CD4-positive, alpha-beta T cell (primary cell): ENCODE data around the gene UNC13C. TPM values are rescaled to one million over a fixed set of nuclear protein-coding genes. Genes with fewer than 3 reads are reported as not detected.

Experiments
- ATAC-seq: fragments of 200-7000 bp; cut with Tn5 transposase; one replicate; pipeline ENCODE4 v1.10.0; 2022; ENCODE audit warnings: mild to moderate bottlenecking; ENCODE audit not compliant: poor library complexity
- CTCF ChIA-PET: fragments of 350-600 bp; sonication (Branson Sonifier 250); formaldehyde crosslinking; loops from one replicate; lab custom pipeline; 2021; ENCODE audit warnings: antibody characterized with exemption, inconsistent platforms; lab: Charles Lee
- POLR2A ChIA-PET: fragments of 350-600 bp; sonication (Branson Sonifier 250); formaldehyde crosslinking; loops from one replicate; lab custom pipeline; 2021; ENCODE audit warnings: antibody characterized with exemption, inconsistent platforms; lab: Charles Lee
- DNase-seq, 14 experiments: peaks; one replicate each; pipeline ENCODE4 v3.0.0-alpha.2; 2013 to 2020; ENCODE audit warnings: mixed read lengths in 2 of 14
- H3K27ac ChIP-seq, 2 donors: one replicate each; pipeline versions ENCODE4 v1.5.1 to v1.7.0; 2013; ENCODE audit warnings: low read length in 2 of 2, low read depth in 1 of 2, mild to moderate bottlenecking in 1 of 2
- H3K27me3 ChIP-seq, 2 experiments: 1 replicate in 1 of 2; 2 replicates in 1 of 2; pipeline versions ENCODE4 v1.6.1 to v1.7.0; 2013; ENCODE audit warnings: low read length in 2 of 2, control low read depth in 1 of 2, mild to moderate bottlenecking in 1 of 2, moderate library complexity in 1 of 2; ENCODE audit not compliant: insufficient read depth in 2 of 2, control insufficient read depth in 1 of 2
- H3K36me3 ChIP-seq: one replicate; pipeline ENCODE4 v1.6.1; 2013; ENCODE audit warnings: low read length, control low read depth; ENCODE audit not compliant: insufficient read depth
- H3K4me1 ChIP-seq: one replicate; pipeline ENCODE4 v1.6.1; 2013; ENCODE audit warnings: low read length, control low read depth; ENCODE audit not compliant: insufficient read depth
- H3K4me3 ChIP-seq: one replicate; pipeline ENCODE4 v1.5.1; 2013; ENCODE audit warnings: mild to moderate bottlenecking, low read length, moderate library complexity
- H3K9me3 ChIP-seq, 2 experiments: 1 replicate in 1 of 2; 2 replicates in 1 of 2; pipeline versions ENCODE4 v1.6.1 to v1.7.0; 2013; ENCODE audit warnings: low read length in 2 of 2, mild to moderate bottlenecking in 2 of 2, control low read depth in 1 of 2, moderate library complexity in 1 of 2; ENCODE audit not compliant: control insufficient read depth in 1 of 2, insufficient read depth in 1 of 2
- H3K27ac Mint-ChIP-seq: one replicate; pipeline ENCODE4 v1.8.0; 2020; ENCODE audit warnings: mixed read lengths
- H3K27me3 Mint-ChIP-seq: one replicate; pipeline ENCODE4 v1.8.0; 2021; ENCODE audit warnings: mixed read lengths
- H3K36me3 Mint-ChIP-seq: one replicate; pipeline ENCODE4 v1.8.0; 2021; ENCODE audit warnings: low read depth, mixed read lengths
- H3K4me1 Mint-ChIP-seq: one replicate; pipeline ENCODE4 v1.8.0; 2021; ENCODE audit warnings: low read depth, mixed read lengths
- H3K4me3 Mint-ChIP-seq: one replicate; pipeline ENCODE4 v1.8.0; 2020; ENCODE audit warnings: mild to moderate bottlenecking, mixed read lengths
- H3K9me3 Mint-ChIP-seq: one replicate; pipeline ENCODE4 v1.8.0; 2020; ENCODE audit warnings: mixed read lengths
- intact Hi-C, 2 experiments: fragments of 100-400 bp; cut with DNase I in 1 of 2; cut with micrococcal nuclease in 1 of 2; formaldehyde crosslinking; loops; one replicate each; pipeline versions ENCODE4 v1.15.1 to v1.9.0; 2023 to 2025; cut with DNase I, micrococcal nuclease
- total RNA-seq, 174 experiments: library from RNA in 2 of 174; stranded (reverse) in 2 of 174; gene quantifications; one replicate each; pipeline ENCODE4 v1.2.3 and lab custom pipeline; 2021 to 2026
- TF ChIP-seq, protein P1 (sequence below): fragments of 200-600 bp; IDR thresholded peaks from one replicate; pipeline ENCODE4 v1.8.0; 2022; ENCODE audit warnings: antibody characterized with exemption, mild to moderate bottlenecking

The UNC13C gene
- total RNA-seq, 2 experiments from 2014 or later: not detected

DNA sequence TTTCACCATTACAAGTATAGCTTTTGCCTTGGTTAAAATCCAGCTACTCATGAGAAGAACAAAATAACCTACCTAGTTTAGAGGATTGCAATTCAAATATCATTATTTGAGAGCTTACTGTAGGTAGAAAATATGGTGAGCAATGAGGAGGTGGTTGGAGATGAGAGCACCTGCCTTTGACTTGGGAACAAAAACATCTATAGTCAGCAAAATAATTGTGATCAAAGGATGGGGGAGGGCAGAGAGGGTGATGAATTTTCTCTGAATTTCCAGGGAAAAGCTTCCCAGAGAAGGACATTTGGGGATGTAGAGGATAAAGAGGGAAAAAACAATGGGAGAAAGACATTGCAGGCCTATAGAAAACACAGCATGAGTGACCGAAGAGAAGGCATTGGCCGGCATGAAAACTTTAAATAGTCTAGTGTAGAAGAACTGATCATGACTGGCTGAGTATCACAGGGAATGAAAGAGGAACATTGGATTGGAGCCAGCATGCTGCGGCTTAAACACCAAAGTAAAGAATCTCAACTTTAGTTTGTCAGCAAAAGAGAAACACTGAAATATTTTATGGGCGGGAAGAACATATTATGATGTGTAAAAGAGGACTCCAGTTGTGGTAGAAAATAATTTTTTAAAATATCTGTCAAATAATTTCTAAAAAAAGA is 581.3 kb downstream of the UNC13C start:
- H3K4me3 Mint-ChIP-seq: no peak overlapping the region

DNA sequence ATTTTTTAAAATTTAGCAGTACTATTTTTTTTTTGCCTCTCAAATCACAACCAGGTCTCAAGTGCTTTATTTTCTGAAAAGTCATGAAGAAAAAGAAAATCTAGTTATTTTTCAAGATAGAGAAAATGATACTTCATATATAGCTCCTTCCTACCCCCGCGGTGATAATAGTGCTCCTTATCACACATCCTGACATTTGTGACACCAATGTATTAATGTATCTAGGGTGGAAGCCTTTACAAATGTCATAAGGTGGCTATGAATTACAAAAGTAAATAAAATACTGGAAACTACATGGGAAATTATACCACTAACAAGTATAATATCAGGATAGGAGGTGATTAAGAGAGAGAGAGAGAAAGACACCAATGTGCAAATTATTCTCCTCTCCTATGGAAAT is 582.2 kb downstream of the UNC13C start:
- DNase-seq (no peak), ATAC-seq (no peak)
- POLR2A ChIA-PET: no interaction called here
- Mint-ChIP-seq H3K36me3 (no peaks in the 10 kb centered on the region), H3K27me3 (no peaks in the 10 kb centered on the region), H3K4me1 (no peaks in the 10 kb centered on the region), H3K4me3 (no peak overlapping the region), H3K27ac (no peak overlapping the region), H3K9me3 (peaks cover 4% of the 10 kb centered on the region)
- TF ChIP-seq, protein P1, sequence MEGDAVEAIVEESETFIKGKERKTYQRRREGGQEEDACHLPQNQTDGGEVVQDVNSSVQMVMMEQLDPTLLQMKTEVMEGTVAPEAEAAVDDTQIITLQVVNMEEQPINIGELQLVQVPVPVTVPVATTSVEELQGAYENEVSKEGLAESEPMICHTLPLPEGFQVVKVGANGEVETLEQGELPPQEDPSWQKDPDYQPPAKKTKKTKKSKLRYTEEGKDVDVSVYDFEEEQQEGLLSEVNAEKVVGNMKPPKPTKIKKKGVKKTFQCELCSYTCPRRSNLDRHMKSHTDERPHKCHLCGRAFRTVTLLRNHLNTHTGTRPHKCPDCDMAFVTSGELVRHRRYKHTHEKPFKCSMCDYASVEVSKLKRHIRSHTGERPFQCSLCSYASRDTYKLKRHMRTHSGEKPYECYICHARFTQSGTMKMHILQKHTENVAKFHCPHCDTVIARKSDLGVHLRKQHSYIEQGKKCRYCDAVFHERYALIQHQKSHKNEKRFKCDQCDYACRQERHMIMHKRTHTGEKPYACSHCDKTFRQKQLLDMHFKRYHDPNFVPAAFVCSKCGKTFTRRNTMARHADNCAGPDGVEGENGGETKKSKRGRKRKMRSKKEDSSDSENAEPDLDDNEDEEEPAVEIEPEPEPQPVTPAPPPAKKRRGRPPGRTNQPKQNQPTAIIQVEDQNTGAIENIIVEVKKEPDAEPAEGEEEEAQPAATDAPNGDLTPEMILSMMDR: no peak
- no peak overlapping the region for H3K4me3 ChIP-seq
- H3K27me3 ChIP-seq: no peaks in the 10 kb centered on the region
- H3K36me3 ChIP-seq: no peaks in the 10 kb centered on the region
- CTCF ChIA-PET: no interaction called here
- no peaks in the 10 kb centered on the region for H3K4me1 ChIP-seq
- H3K27ac ChIP-seq: no peak overlapping the region
- H3K9me3 ChIP-seq: no peaks in the 10 kb centered on the region
- intact Hi-C loops: no loop called here

More for the DNA sequence above, 581.3 kb downstream of the UNC13C start:
- Histone ChIP-seq H3K4me3 (no peak overlapping the region), H3K27me3 (no peaks in the 10 kb centered on the region), H3K4me1 (no peaks in the 10 kb centered on the region), H3K27ac (no peak overlapping the region), H3K9me3 (no peaks in the 10 kb centered on the region), H3K36me3 (no peaks in the 10 kb centered on the region)
- H3K27ac Mint-ChIP-seq: no peak overlapping the region
- no peaks in the 10 kb centered on the region for H3K27me3 Mint-ChIP-seq
- POLR2A ChIA-PET: interaction anchor here (0.6 kb wide), 1 partner anchor 71 kb away, joined by 3 read pairs; no protein-coding TSS in a partner anchor
- DNase-seq (no peak), ATAC-seq (no peak)
- TF ChIP-seq, protein P1: no peak
- H3K36me3 Mint-ChIP-seq: no peaks in the 10 kb centered on the region
- H3K9me3 Mint-ChIP-seq: peaks cover 4% of the 10 kb centered on the region
- intact Hi-C loops: no loop called here
- H3K4me1 Mint-ChIP-seq: no peaks in the 10 kb centered on the region
- CTCF ChIA-PET: no interaction called here

DNA sequence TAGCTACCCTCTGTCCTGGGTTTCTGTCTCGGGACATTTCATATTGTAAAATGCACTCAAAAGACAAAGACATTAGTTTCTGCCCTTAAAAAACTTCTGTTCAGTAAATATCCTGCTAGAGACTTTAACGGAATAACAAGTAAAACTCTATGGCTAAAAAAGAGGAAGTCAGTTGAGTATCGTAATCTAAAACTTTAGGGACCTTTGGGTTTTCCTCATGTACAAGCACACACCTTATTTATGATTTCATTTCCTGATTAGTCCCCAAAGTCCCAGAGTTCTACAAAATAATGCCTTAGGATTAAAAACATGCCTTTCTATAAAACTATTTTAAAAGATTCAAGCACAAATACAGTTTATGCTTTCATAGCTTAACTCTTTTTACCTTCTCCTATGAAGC is 585.9 kb downstream of the UNC13C start:
- H3K27ac ChIP-seq: no peak overlapping the region
- H3K36me3 Mint-ChIP-seq: no peaks in the 10 kb centered on the region
- ATAC-seq (no peak), DNase-seq (no peak)
- H3K27me3 ChIP-seq: no peaks in the 10 kb centered on the region
- CTCF ChIA-PET: no interaction called here
- H3K27ac Mint-ChIP-seq: no peak overlapping the region
- intact Hi-C loops: no loop called here
- no peaks in the 10 kb centered on the region for H3K9me3 ChIP-seq
- H3K4me1 ChIP-seq: no peaks in the 10 kb centered on the region
- H3K9me3 Mint-ChIP-seq: no peaks in the 10 kb centered on the region
- H3K4me1 Mint-ChIP-seq: no peaks in the 10 kb centered on the region
- no peaks in the 10 kb centered on the region for H3K36me3 ChIP-seq
- H3K27me3 Mint-ChIP-seq: no peaks in the 10 kb centered on the region
- no peak overlapping the region for H3K4me3 Mint-ChIP-seq
- POLR2A ChIA-PET: no interaction called here
- H3K4me3 ChIP-seq: no peak overlapping the region
- TF ChIP-seq, protein P1: no peak
